Left ventricle myocardium inferior (tissue), 1 donor: ENCODE results near the gene TFPT. TPM values are rescaled to one million over a fixed set of nuclear protein-coding genes. Genes with fewer than 3 reads are reported as not detected.

Experiments used
- DNase-seq: peaks from one replicate; pipeline ENCODE4 v3.0.0-alpha.2; 2020
- H3K27ac ChIP-seq: fragments of 200-600 bp; replicated peaks from 2 replicates; pipeline ENCODE4 v1.8.0; 2021
- H3K27me3 ChIP-seq: fragments of 200-600 bp; 2 replicates; pipeline ENCODE4 v1.8.0; 2021; ENCODE audit warnings: low read depth
- H3K36me3 ChIP-seq: fragments of 200-600 bp; 2 replicates; pipeline ENCODE4 v1.8.0; 2021
- H3K4me1 ChIP-seq: fragments of 200-600 bp; 2 replicates; pipeline ENCODE4 v1.8.0; 2021
- H3K4me3 ChIP-seq: fragments of 200-600 bp; 2 replicates; pipeline ENCODE4 v1.8.0; 2021; ENCODE audit warnings: mild to moderate bottlenecking, moderate library complexity
- H3K9me3 ChIP-seq: fragments of 200-600 bp; replicated peaks from 2 replicates; pipeline ENCODE4 v1.8.0; 2021
- CTCF ChIP-seq: fragments of 200-600 bp; IDR thresholded peaks from 2 replicates; pipeline ENCODE4 v1.8.0; 2021; ENCODE audit warnings: antibody characterized with exemption, mild to moderate bottlenecking, borderline replicate concordance
- intact Hi-C: fragments of 100-400 bp; cut with micrococcal nuclease; formaldehyde crosslinking; loops from one replicate; pipeline ENCODE4 v1.11.0; 2022
- total RNA-seq: library from RNA; stranded (reverse); fragmentation: NEBNext Ultra II Directional; extraction: Animal tissue kit (Norgen Biotek cat#: 25700); gene quantifications from one replicate; pipeline ENCODE4 v1.2.1, GENCODE V29; 2021
- donor health status: DM: no; HTN: yes; CAD: no; lungs with severe emphysema.

Gene TFPT
- total RNA-seq, 1 donor from 2014 or later = 14.5 TPM

GRCh38 chr19:54152267-54152666 lies 36.8 kb upstream of the TFPT start:
- peaks cover 98% of the 10 kb centered on the region for H3K36me3 ChIP-seq
- peaks cover 23% of the 10 kb centered on the region for H3K4me1 ChIP-seq
- intact Hi-C loops = no loop called here
- no peak overlapping the region for H3K4me3 ChIP-seq
- H3K27me3 ChIP-seq = no peaks in the 10 kb centered on the region
- no peak for TF ChIP-seq CTCF
- H3K9me3 ChIP-seq = no peaks in the 10 kb centered on the region
- H3K27ac ChIP-seq = no peak overlapping the region
- no peak for DNase-seq

GRCh38 chr19:54151362-54152035 lies 36.0 kb upstream of the TFPT start:
- Histone ChIP-seq H3K36me3 (peaks cover 98% of the 10 kb centered on the region), H3K4me1 (peaks cover 30% of the 10 kb centered on the region), H3K9me3 (no peaks in the 10 kb centered on the region), H3K27ac (no peak overlapping the region), H3K4me3 (no peak overlapping the region), H3K27me3 (no peaks in the 10 kb centered on the region)
- intact Hi-C loops = no loop called here
- TF ChIP-seq CTCF = no peak
- no peak for DNase-seq

GRCh38 chr19:54149021-54149812 lies 33.8 kb upstream of the TFPT start:
- no peak for TF ChIP-seq CTCF
- Histone ChIP-seq H3K27me3 (no peaks in the 10 kb centered on the region), H3K27ac (no peak overlapping the region), H3K4me3 (no peak overlapping the region), H3K4me1 (peaks cover 37% of the 10 kb centered on the region), H3K36me3 (peaks cover 98% of the 10 kb centered on the region), H3K9me3 (no peaks in the 10 kb centered on the region)
- DNase-seq = no peak
- intact Hi-C loops = no loop called here

GRCh38 chr19:54148158-54148557 lies 32.7 kb upstream of the TFPT start:
- no peak for DNase-seq
- Histone ChIP-seq H3K4me1 (peaks cover 30% of the 10 kb centered on the region), H3K27me3 (no peaks in the 10 kb centered on the region), H3K4me3 (no peak overlapping the region), H3K36me3 (peaks cover 98% of the 10 kb centered on the region), H3K9me3 (no peaks in the 10 kb centered on the region), H3K27ac (peak overlapping the region; percentile 62)
- TF ChIP-seq CTCF = no peak
- intact Hi-C loops = no loop called here

GRCh38 chr19:54147676-54148075 lies 32.2 kb upstream of the TFPT start:
- Histone ChIP-seq H3K9me3 (no peaks in the 10 kb centered on the region), H3K4me1 (peaks cover 27% of the 10 kb centered on the region), H3K27ac (peak overlapping the region; percentile 62), H3K36me3 (peaks cover 98% of the 10 kb centered on the region), H3K4me3 (no peak overlapping the region), H3K27me3 (no peaks in the 10 kb centered on the region)
- intact Hi-C loops = no loop called here
- peak; percentile 67 for DNase-seq
- no peak for TF ChIP-seq CTCF
